GM12873 (cell line): ENCODE measurements around the gene CUL5.
A peak's percentile ranks its signal among the peaks of the same experiment; 100 is the strongest.

ENCODE experiments used
- TF ChIP-seq, protein P1 (sequence below): IDR thresholded peaks from 2 replicates; pipeline ENCODE4 v1.5.1; 2012; ENCODE audit warnings: low read depth, mild to moderate bottlenecking, moderate library complexity, low read length, control low read depth; ENCODE audit not compliant: insufficient read depth; ENCODE audit errors: missing control alignments

Gene CUL5

DNA sequence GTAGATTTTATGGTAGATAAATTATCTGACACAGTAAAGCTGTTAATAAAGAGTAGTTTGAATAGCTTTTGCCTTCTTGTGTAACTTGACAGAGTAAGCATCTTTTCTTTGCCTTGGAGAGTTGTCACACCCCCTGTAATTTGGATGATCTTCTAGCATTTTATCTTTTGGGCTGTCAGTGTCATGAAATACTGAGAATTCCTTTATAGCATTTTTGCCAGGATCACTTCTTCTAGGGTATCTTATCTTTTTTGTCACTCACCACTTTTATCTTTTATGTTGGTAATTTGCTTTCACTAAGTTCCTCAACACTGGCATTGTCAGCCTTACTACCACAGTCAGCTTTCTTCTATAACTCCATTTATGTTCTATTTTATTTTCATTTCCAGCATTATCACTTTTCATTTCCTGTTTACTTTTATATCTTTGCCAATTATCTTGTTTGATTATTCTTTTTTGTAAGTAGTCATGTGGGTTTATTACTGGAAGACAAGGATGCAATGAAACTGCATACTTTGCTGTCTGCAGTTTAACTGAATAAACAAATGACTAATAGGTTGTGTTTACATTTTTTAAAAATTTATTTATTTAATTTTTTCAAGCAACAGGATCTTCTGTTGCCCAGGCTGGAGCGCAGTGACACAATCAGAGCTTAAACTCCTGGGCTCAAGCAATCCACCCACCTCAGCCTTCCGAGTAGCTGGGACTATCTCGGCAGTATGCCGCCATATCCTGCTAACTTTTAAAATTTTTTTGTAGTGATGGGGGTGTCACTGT, 84.6 kb downstream of the CUL5 start:
- TF ChIP-seq, protein P1, sequence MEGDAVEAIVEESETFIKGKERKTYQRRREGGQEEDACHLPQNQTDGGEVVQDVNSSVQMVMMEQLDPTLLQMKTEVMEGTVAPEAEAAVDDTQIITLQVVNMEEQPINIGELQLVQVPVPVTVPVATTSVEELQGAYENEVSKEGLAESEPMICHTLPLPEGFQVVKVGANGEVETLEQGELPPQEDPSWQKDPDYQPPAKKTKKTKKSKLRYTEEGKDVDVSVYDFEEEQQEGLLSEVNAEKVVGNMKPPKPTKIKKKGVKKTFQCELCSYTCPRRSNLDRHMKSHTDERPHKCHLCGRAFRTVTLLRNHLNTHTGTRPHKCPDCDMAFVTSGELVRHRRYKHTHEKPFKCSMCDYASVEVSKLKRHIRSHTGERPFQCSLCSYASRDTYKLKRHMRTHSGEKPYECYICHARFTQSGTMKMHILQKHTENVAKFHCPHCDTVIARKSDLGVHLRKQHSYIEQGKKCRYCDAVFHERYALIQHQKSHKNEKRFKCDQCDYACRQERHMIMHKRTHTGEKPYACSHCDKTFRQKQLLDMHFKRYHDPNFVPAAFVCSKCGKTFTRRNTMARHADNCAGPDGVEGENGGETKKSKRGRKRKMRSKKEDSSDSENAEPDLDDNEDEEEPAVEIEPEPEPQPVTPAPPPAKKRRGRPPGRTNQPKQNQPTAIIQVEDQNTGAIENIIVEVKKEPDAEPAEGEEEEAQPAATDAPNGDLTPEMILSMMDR = no peak

DNA sequence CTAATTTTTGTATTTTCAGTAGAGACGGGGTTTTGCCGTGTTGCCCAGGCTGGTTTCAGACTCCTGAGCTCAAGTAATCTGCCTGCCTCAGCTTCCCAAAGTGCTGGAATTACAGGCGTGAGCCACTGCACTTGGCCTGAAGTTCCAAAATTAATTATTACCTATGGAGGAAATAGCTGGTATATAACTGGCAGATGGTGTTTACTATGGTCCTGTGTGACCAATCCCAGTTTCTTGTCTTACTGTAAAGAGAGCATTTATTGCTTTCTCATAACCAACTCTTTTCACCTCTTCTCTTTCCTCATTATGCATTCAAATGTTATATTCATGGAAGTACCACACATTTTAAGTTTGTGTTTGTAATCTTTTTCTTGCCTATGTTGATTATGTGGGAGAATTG, 88.5 kb downstream of the CUL5 start:
- TF ChIP-seq, protein P1 = no peak

DNA sequence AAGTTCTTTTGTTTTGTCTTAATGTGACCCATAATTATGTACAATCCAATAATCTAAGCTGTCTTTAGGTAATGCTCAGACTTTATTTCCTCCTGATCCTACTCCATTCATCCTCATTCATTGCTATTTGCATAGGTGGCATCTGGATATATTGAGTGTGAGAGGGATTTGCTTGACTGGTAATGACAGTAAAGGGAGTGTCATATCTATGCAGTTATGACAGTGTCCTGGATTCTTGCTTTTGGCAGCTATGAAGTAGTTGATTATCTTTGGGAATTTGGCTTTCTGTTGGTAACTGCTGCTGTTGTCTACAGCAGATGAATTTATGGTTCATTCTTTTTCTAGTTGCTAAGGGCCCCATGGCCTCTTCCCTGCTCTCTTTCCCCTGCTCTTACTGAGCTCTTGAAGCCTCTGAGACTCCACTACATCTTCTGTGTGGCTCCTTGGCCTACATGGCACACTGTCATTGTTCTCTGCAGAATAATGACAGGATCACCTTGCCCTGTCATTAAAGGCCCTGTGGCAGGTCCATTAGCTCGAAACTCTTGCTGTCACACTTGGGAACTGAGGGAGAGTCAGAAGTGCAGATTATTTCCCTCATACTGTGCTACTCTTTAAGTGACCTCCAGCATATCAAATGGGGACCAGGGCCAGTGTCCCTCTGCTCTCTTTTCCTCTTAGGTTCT, 92.5 kb downstream of the CUL5 start:
- TF ChIP-seq, protein P1 = no peak

DNA sequence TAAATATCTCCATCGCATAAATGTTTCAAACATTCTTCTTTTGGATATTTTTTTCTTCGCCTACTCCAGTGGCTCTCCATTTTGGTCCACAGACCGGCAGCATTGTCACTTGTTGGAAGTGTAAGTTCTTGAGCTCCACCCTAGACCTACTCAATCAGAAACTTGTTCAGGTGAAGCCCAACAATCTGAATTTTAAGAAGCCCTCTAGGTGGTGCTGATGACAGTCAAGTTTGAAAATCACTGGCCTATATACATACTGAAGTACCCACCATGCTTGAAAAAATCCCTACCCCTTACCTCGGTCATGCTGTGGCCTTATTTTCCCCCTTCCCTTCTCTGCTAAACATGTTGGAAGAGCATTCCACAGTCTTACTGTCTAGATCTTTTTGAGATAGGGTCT, 102.4 kb downstream of the CUL5 start:
- TF ChIP-seq, protein P1 = peak; percentile 13

DNA sequence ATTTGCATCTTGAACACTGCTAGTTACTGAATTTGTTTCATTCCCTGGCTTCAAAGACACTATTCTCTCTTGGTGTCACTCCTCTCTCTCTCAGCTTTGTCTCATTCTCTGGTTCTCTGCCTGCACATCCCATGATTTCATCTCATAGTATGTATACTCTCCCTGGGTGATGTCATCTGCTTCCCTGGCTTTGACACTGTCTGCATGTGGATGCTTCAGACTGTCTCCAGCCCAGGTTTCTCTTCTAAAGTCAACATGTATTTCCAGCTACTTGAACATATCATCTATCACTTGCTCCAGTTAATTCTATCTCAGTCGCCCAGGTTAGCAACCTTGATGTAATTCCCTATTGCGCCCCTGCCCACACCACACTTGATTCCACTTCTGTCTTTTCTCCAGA, 103.4 kb downstream of the CUL5 start:
- TF ChIP-seq, protein P1 = no peak

DNA sequence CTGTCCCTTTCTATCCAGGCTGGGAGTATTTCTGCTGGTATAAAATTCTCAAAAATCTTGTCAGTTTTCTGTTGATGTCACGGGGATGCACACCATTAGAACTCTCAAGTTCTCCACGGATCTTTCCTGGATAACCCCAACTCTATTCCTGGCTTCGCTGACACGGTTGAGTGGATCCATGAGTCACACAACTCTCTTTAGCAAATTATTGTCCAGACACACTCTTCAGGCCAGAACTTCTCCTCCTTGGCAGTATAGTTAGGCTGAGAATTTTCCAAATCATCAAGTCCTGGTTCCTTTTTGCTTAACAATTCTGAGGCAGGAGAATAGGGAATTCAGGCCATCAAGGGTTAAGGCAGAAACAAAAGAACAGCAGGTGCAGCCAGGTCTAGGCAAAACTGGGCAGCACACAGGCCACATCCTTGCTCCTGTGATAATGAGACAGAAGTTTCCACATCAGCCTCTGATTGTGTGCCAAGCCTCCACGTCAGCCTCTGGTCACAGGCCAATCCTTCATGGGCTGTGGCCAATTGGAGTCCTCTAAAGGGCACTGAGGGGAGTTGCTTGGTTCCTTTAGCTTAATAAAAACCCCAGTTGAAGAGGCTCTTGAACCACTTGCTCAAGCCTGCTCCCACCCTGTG, 106.9 kb downstream of the CUL5 start:
- TF ChIP-seq, protein P1 = no peak

DNA sequence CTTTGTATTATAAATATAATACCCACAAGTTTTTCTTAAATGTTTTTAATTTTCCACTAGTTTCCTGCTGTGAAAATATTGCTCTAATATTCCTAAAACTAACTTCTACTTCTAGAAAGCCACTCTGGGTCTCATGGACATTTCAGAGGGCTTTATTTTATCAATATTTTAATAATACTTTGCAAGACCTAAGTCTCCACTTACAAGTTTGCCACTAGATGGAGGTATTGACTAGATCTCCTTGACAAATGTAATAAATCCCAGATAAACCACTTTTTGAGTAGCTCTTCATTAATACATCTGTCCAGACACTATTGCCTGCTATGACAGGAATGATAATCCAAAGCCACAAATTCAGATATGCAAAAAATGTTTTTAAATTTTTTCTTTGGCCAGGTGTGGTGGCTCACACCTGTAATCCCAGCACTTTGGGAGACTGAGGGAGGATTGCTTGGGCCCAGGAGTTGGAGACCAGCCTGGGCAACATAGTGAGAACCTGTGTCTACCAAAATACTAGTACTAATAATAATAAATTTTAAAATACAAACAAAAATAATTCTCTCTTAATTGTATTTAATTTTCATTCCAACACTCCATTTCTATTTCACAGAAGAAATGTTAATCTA, 109.2 kb downstream of the CUL5 start:
- TF ChIP-seq, protein P1 = peak; percentile 54
